Heart right ventricle (tissue), 16 donors: Measurements from ENCODE around the gene AHCTF1. TPM values are rescaled to one million over a fixed set of nuclear protein-coding genes. Genes with fewer than 3 reads are reported as not detected.

Experiments
- ATAC-seq, 8 donors: fragments of 200-7000 bp; cut with Tn5 transposase; one replicate each; pipeline ENCODE4 v1.9.1; 2020; ENCODE audit warnings: mild to moderate bottlenecking in 8 of 8, moderate library complexity in 8 of 8, moderate number of reproducible peaks in 1 of 8
- DNase-seq, 2 donors: peaks; one replicate each; pipeline ENCODE4 v3.0.0-alpha.2; 2020
- H3K27ac ChIP-seq, 10 donors: fragments of 200-600 bp; sonication (generic) in 2 of 10; one replicate each; pipeline versions ENCODE4 v1.5.0 to v1.8.0; 2020 to 2022; ENCODE audit warnings: mild to moderate bottlenecking in 3 of 10
- H3K27me3 ChIP-seq, 7 donors: fragments of 200-600 bp; one replicate each; pipeline ENCODE4 v1.8.0; 2021 to 2022; ENCODE audit warnings: mild to moderate bottlenecking in 2 of 7
- H3K36me3 ChIP-seq, 9 donors: fragments of 200-600 bp; sonication (generic) in 1 of 9; one replicate each; pipeline versions ENCODE4 v1.5.0 to v1.8.0; 2020 to 2022; ENCODE audit warnings: mild to moderate bottlenecking in 2 of 9
- H3K4me1 ChIP-seq, 9 donors: fragments of 200-600 bp; sonication (generic) in 1 of 9; one replicate each; pipeline versions ENCODE4 v1.5.0 to v1.8.0; 2020 to 2022; ENCODE audit warnings: mild to moderate bottlenecking in 4 of 9
- H3K4me3 ChIP-seq, 10 donors: fragments of 200-600 bp; sonication (generic) in 2 of 10; one replicate each; pipeline versions ENCODE4 v1.5.0 to v1.8.0; 2020 to 2022; ENCODE audit warnings: mild to moderate bottlenecking in 7 of 10, moderate library complexity in 2 of 10
- H3K9me3 ChIP-seq, 11 donors: fragments of 200-600 bp in 10 of 11; sonication (generic) in 2 of 11; one replicate each; pipeline versions ENCODE4 v1.5.0 to v1.8.0; 2013 to 2022; ENCODE audit warnings: mild to moderate bottlenecking in 2 of 11, control low read depth in 1 of 11, moderate library complexity in 1 of 11
- CTCF ChIP-seq, 9 donors: fragments of 200-600 bp; sonication (generic) in 2 of 9; IDR thresholded peaks; one replicate each; pipeline versions ENCODE4 v1.5.0 to v1.8.0; 2021 to 2022; ENCODE audit warnings: antibody characterized with exemption in 9 of 9, mild to moderate bottlenecking in 5 of 9, moderate library complexity in 1 of 9
- WGBS, 2 donors: extraction: QIAGEN DNeasy Blood & Tissue Kit; methylation state at CpG; one replicate each; pipeline ENCODE4 v1.1.7; 2013; ENCODE audit warnings: inconsistent platforms in 1 of 2; 5-methylcytosine and 5-hydroxymethylcytosine counted together
- intact Hi-C, 10 donors: fragments of 100-400 bp; cut with DNase I; formaldehyde crosslinking; loops; one replicate each; pipeline versions ENCODE4 v1.11.1 to v1.14.2; 2022
- polyA plus RNA-seq, 2 donors: library from polyadenylated mRNA; stranded (reverse); fragments of 200-250 nt; gene quantifications; one replicate each; pipeline ENCODE4 v1.2.3, GENCODE V29; 2013
- total RNA-seq, 10 donors: library from RNA; stranded (reverse); fragmentation: NEBNext Ultra II Directional in 3 of 10; extraction: Animal tissue kit (Norgen Biotek cat#: 25700) in 3 of 10; gene quantifications; one replicate each; pipeline versions ENCODE4 v1.2.1 to v1.2.4, GENCODE V29; 2021 to 2023
- donor health status: Arrhythmogenic right ventricular cardiomyopathy.
- donor health status: ischemic (EF 13 %, LVEDD 7.1; RV severe dilation, severe dysfunction).
- donor health status: healthy with polysubstance abuse.
- donor health status: DM: no; HTN: yes; CAD: no.
- donor health status: DM: no; HTN: no; CAD: no.
- donor health status: ischemic (EF 25% LVEDD 6.9; RV normal size, moderate dysfunction).
- donor health status: ischemic (EF 25% LVEDD 5.7; RV mildly dilated, moderate dysfunction).
- donor health status: healthy.
- donor health status: DM: yes; HTN: yes; CAD: no.
- donor health status: Ischemic cardiomyopathy.
- donor health status: ischemic (EF 35%, LVEDD 5.7; RV mildly dilated, moderate dysfunction).
- donor health status: nonischemic (EF 11% LVEDD 7.7; RV severe dilation, severe dysfunction).
- donor health status: DM: yes; HTN: yes; CAD: no.
- donor health status: PGD.
- donor health status: ischemic (EF 29% LVEDD 5.4; RV normal size, mild dysfunction).
- donor health status: nonischemic (EF 23%, LVEDD 6.1; RV moderate dilation, normal function).

Gene AHCTF1
- total and polyA plus RNA-seq, 12 donors = 5.7 to 29.2 (median 18.5) TPM

GRCh38 chr1:246798606-246799496 is 132.9 kb downstream of the AHCTF1 start:
- H3K27ac ChIP-seq = peak overlapping the region in 7 of 10 donors; percentile 25 to 77 (median 63)
- peak; percentile 62 to 86 (median 68) for ATAC-seq

GRCh38 chr1:246798107-246798506 is 133.6 kb downstream of the AHCTF1 start:
- peaks cover 0 to 4% (median 0%) of the 10 kb centered on the region in 7 donors for H3K27me3 ChIP-seq
- H3K4me3 ChIP-seq = no peak overlapping the region
- intact Hi-C loops = no loop called here
- 69 to 78% methylated on average over 4 of the region's 4 CpGs for WGBS, 2 donors
- DNase-seq (no peak), ATAC-seq (no peak)
- H3K27ac ChIP-seq = peak overlapping the region in 7 of 10 donors; percentile 25 to 77 (median 63)
- peaks cover 0 to 36% (median 12%) of the 10 kb centered on the region in 9 donors for H3K4me1 ChIP-seq
- no peak for TF ChIP-seq CTCF (IDR thresholded peaks at IDR 0.05)
- H3K36me3 ChIP-seq = no peaks in the 10 kb centered on the region
- H3K9me3 ChIP-seq = no peaks in the 10 kb centered on the region

More at GRCh38 chr1:246798606-246799496, 132.9 kb downstream of the AHCTF1 start:
- Histone ChIP-seq H3K36me3 (no peaks in the 10 kb centered on the region), H3K9me3 (peaks cover 0 to 3% (median 0%) of the 10 kb centered on the region in 11 donors), H3K4me3 (no peak overlapping the region), H3K4me1 (peaks cover 0 to 36% (median 12%) of the 10 kb centered on the region in 9 donors), H3K27me3 (peaks cover 0 to 4% (median 0%) of the 10 kb centered on the region in 7 donors)
- DNase-seq = peak in 1 of 2 donors; percentile 40
- whole genome bisulfite sequencing, 2 donors = 64 to 69% methylated on average over 22 of the region's 22 CpGs
- no peak for TF ChIP-seq CTCF (IDR thresholded peaks at IDR 0.05)
- intact Hi-C loops = no loop called here

- 91 to 92% methylated on average over 11 of the region's 11 CpGs for WGBS, 2 donors
- H3K4me3 ChIP-seq = no peak overlapping the region
- intact Hi-C loops = no loop called here
- ATAC-seq = no peak
- H3K36me3 ChIP-seq = no peaks in the 10 kb centered on the region
- no peaks in the 10 kb centered on the region for H3K9me3 ChIP-seq
- no peak for DNase-seq
- H3K27ac ChIP-seq = peak overlapping the region in 2 of 10 donors; percentile 65 to 77
- no peak for TF ChIP-seq CTCF (IDR thresholded peaks at IDR 0.05)
- peaks cover 0 to 4% (median 0%) of the 10 kb centered on the region in 7 donors for H3K27me3 ChIP-seq
- peaks cover 0 to 36% (median 12%) of the 10 kb centered on the region in 9 donors for H3K4me1 ChIP-seq
These were observed 134.2 kb downstream of the AHCTF1 start for GRCh38 chr1:246797597-246797996.

GRCh38 chr1:246797157-246797556 is 134.6 kb downstream of the AHCTF1 start:
- DNase-seq (no peak), ATAC-seq (no peak)
- Histone ChIP-seq H3K36me3 (no peaks in the 10 kb centered on the region), H3K27ac (no peak overlapping the region), H3K27me3 (peaks cover 0 to 4% (median 0%) of the 10 kb centered on the region in 7 donors), H3K4me1 (peaks cover 0 to 36% (median 12%) of the 10 kb centered on the region in 9 donors), H3K4me3 (no peak overlapping the region), H3K9me3 (no peaks in the 10 kb centered on the region)
- no peak for TF ChIP-seq CTCF (IDR thresholded peaks at IDR 0.05)
- WGBS, 2 donors = 84 to 91% methylated on average over 8 of the region's 8 CpGs
- intact Hi-C loops = no loop called here
